Measurements from ENCODE around the gene KCTD7.

GRCh38 chr7:66609176-66609575, 19.5 kb upstream of the KCTD7 start:
- TF ChIP-seq SUZ12 (IDR thresholded peaks at IDR 0.05; ENCODE audit: extremely low read depth, insufficient read depth, insufficient read length), result no peak
- TF ChIP-seq ZNF274 (IDR thresholded peaks at IDR 0.05; ENCODE audit: low read depth, low read length), result no peak
- TF ChIP-seq YY1 (IDR thresholded peaks at IDR 0.05; ENCODE audit: insufficient read depth, insufficient read length), result no peak

Data from NT2/D1 (cell line).